Measurements from ENCODE around the gene DDX47. TPM values are rescaled to one million over a fixed set of nuclear protein-coding genes. Genes with fewer than 3 reads are reported as not detected.
"Not testable (repeated sequence)": the region's sequence is repeated elsewhere in the genome, so short reads cannot be mapped to it uniquely, and the experiment has no call there.

DDX47 gene
- total and polyA plus RNA-seq, 4 donors: 20.2 to 37.2 (median 25.9) TPM

GRCh38 chr12:12799163-12799920 is 13.8 kb upstream of the DDX47 start (continued):
- TF ChIP-seq CTCF (IDR thresholded peaks at IDR 0.05; ENCODE audit: low read depth, low read length, missing input control) (no peak), FOXA2 (IDR thresholded peaks at IDR 0.05) (no peak)

- TF ChIP-seq MAX (IDR thresholded peaks at IDR 0.05) (no peak), ATF3 (IDR thresholded peaks at IDR 0.05) (no peak), REST (IDR thresholded peaks at IDR 0.05) (no peak), HNF4A (conservative IDR thresholded peaks at IDR 0.05) (no peak), RXRA (IDR thresholded peaks at IDR 0.05) (no peak), ZBTB33 (IDR thresholded peaks at IDR 0.05) (no peak), JUND (IDR thresholded peaks at IDR 0.05) (no peak)
- Histone ChIP-seq H3K27ac (ENCODE audit: low read depth in 1 of 2, low read length in 2 of 2) (no peak overlapping the region), H3K36me3 (ENCODE audit: control insufficient read depth in 4 of 4, insufficient read depth in 3 of 4, low read depth in 1 of 4, low read length in 3 of 4) (no peaks in the 10 kb centered on the region), H3K27me3 (ENCODE audit: control insufficient read depth in 4 of 4, insufficient read depth in 4 of 4, low read length in 3 of 4) (no peaks in the 10 kb centered on the region), H3K4me3 (ENCODE audit: low read depth in 1 of 3, low read length in 3 of 3) (no peak overlapping the region), H3K4me1 (ENCODE audit: control insufficient read depth in 4 of 4, insufficient read depth in 4 of 4, low read length in 3 of 4) (no peaks in the 10 kb centered on the region), H3K9me3 (ENCODE audit: control insufficient read depth in 4 of 4, low read length in 3 of 4) (no peaks in the 10 kb centered on the region), H3K9ac (ENCODE audit: low read depth in 1 of 2, low read length in 2 of 2) (no peak overlapping the region)
- 78% methylated on average over 9 of the region's 9 CpGs for WGBS
- no peak for DNase-seq (ENCODE audit: low spot score)
Observed at GRCh38 chr12:12800406-12801180, 12.6 kb upstream of the DDX47 start.

GRCh38 chr12:12801656-12802055 is 11.5 kb upstream of the DDX47 start:
- not testable (repeated sequence) for H3K27ac ChIP-seq (ENCODE audit: low read depth in 1 of 2, low read length in 2 of 2); H3K36me3 ChIP-seq (ENCODE audit: control insufficient read depth in 4 of 4, insufficient read depth in 3 of 4, low read depth in 1 of 4, low read length in 3 of 4); H3K9me3 ChIP-seq (ENCODE audit: control insufficient read depth in 4 of 4, low read length in 3 of 4); H3K4me3 ChIP-seq (ENCODE audit: low read depth in 1 of 3, low read length in 3 of 3); H3K4me1 ChIP-seq (ENCODE audit: control insufficient read depth in 4 of 4, insufficient read depth in 4 of 4, low read length in 3 of 4); DNase-seq (ENCODE audit: low spot score); H3K9ac ChIP-seq (ENCODE audit: low read depth in 1 of 2, low read length in 2 of 2); H3K27me3 ChIP-seq (ENCODE audit: control insufficient read depth in 4 of 4, insufficient read depth in 4 of 4, low read length in 3 of 4)
- WGBS: 82% methylated on average over 4 of the region's 4 CpGs
